K562 (cell line): ENCODE data around the gene SRP9. TPM values are rescaled to one million over a fixed set of nuclear protein-coding genes. Genes with fewer than 3 reads are reported as not detected.
A peak's percentile ranks its signal among the peaks of the same experiment; 100 is the strongest.

Experiments used
- CBX1 ChIP-seq: sonication (generic); IDR thresholded peaks from 2 replicates; pipeline ENCODE4 v1.6.1; 2016; ENCODE audit warnings: antibody characterized with exemption, low read depth, mild to moderate bottlenecking
- CTCF ChIP-seq, 3 experiments: IDR thresholded peaks in 2 of 3; conservative IDR thresholded peaks in 1 of 3; 2 replicates each; pipeline ENCODE4 v1.5.1; 2011 to 2012; ENCODE audit warnings: low read length in 3 of 3, mild to moderate bottlenecking in 3 of 3, control low read depth in 2 of 3, improper control_type of control experiment in 1 of 3, inconsistent platforms in 1 of 3, low read depth in 1 of 3, mixed read lengths in 1 of 3, moderate library complexity in 1 of 3; ENCODE audit not compliant: insufficient read depth in 2 of 3
- EGR1 ChIP-seq: fragments of 450-650 bp; conservative IDR thresholded peaks from 2 replicates; pipeline ENCODE4 v1.6.1; 2017; ENCODE audit warnings: mild to moderate bottlenecking
- JUNB ChIP-seq: fragments of 450-650 bp; formaldehyde crosslinking; conservative IDR thresholded peaks from 2 replicates; pipeline ENCODE4 v1.4.0; 2020; ENCODE audit warnings: mild to moderate bottlenecking
- NR2C2 ChIP-seq, 2 experiments: fragments of 200-800 bp in 1 of 2; sonication (Bioruptor generic) in 1 of 2; sonication (generic) in 1 of 2; formaldehyde crosslinking in 1 of 2; IDR thresholded peaks; 2 replicates each; pipeline versions ENCODE4 v1.6.1 to v1.8.0; 2016 to 2022; ENCODE audit warnings: mild to moderate bottlenecking in 1 of 2, missing compliant biosample characterization in 1 of 2, missing genetic modification characterization in 1 of 2, missing genetic modification reagents in 1 of 2
- POLR2AphosphoS5 ChIP-seq: IDR thresholded peaks from 2 replicates; pipeline ENCODE4 v1.6.1; 2011; ENCODE audit warnings: mild to moderate bottlenecking, low read depth, low read length, moderate library complexity; ENCODE audit not compliant: control insufficient read depth, insufficient read depth
- SIN3B ChIP-seq: fragments of 450-650 bp; IDR thresholded peaks from 2 replicates; pipeline ENCODE4 v1.6.1; 2017; ENCODE audit warnings: low read depth, mild to moderate bottlenecking, moderate library complexity
- SMC3 ChIP-seq: conservative IDR thresholded peaks from 2 replicates; pipeline ENCODE4 v1.6.1; 2011; ENCODE audit warnings: low read depth, low read length, improper control_type of control experiment; ENCODE audit not compliant: insufficient read depth
- TEAD4 ChIP-seq, 2 experiments: sonication (generic) in 1 of 2; formaldehyde crosslinking in 1 of 2; IDR thresholded peaks; 2 replicates each; pipeline versions ENCODE4 v1.6.1 to v1.8.0; 2012 to 2022; ENCODE audit warnings: borderline replicate concordance in 1 of 2, inconsistent platforms in 1 of 2, low read length in 1 of 2, mild to moderate bottlenecking in 1 of 2, missing genetic modification reagents in 1 of 2
- YY1 ChIP-seq, 3 experiments: IDR thresholded peaks; 2 replicates each; pipeline ENCODE4 v1.6.1; 2011; ENCODE audit warnings: low read length in 2 of 3, mild to moderate bottlenecking in 2 of 3, moderate library complexity in 2 of 3, borderline replicate concordance in 1 of 3, control low read depth in 1 of 3, low read depth in 1 of 3; ENCODE audit not compliant: insufficient read depth in 3 of 3, insufficient replicate concordance in 2 of 3, control insufficient read depth in 1 of 3, insufficient read length in 1 of 3; ENCODE audit errors: extremely low read depth in 1 of 3
- ZBTB40 ChIP-seq, 2 experiments: fragments of 450-650 bp in 1 of 2; sonication (generic) in 1 of 2; formaldehyde crosslinking in 1 of 2; IDR thresholded peaks; 2 replicates each; pipeline versions ENCODE4 v1.7.1 to v1.9.0; 2016 to 2022; ENCODE audit warnings: inconsistent platforms in 1 of 2, mild to moderate bottlenecking in 1 of 2, missing genetic modification reagents in 1 of 2
- ZNF217 ChIP-seq: sonication (generic); formaldehyde crosslinking; IDR thresholded peaks from 2 replicates; pipeline ENCODE4 v1.8.0; 2022; ENCODE audit warnings: mild to moderate bottlenecking, missing genetic modification reagents
- polyA plus RNA-seq, 8 experiments: library from polyadenylated mRNA; depleted of rRNA in 4 of 8; stranded (reverse) in 5 of 8; unstranded in 3 of 8; fragments of >200 nt; fragmentation: Nextera tagmentation in 2 of 8; fragmentation: Illumina TruSeq in 1 of 8; extraction: Ambion mirVana in 2 of 8; extraction: Trizol in 1 of 8; gene quantifications; 2 replicates each; pipeline versions ENCODE4 v1.2.1 to v1.2.3, GENCODE V29; 2011 to 2014; ENCODE audit warnings: inconsistent platforms in 1 of 8, missing spikeins in 1 of 8
- total RNA-seq, 7 experiments: library from RNA; depleted of rRNA in 6 of 7; stranded (reverse); fragments of >200 nt in 6 of 7; fragmentation: Illumina TruSeq in 2 of 7; extraction: Trizol in 2 of 7; gene quantifications; 2 replicates each; pipeline versions ENCODE4 v1.2.1 to v1.2.3, GENCODE V29; 2011 to 2021; ENCODE audit warnings: low replicate concordance in 1 of 7

The SRP9 gene
- total and polyA plus RNA-seq, 9 of the 15 experiments (the other 6 are each of a cell fraction or from before 2014, with no cell fraction given): 273 to 1,892 (median 668) TPM

DNA sequence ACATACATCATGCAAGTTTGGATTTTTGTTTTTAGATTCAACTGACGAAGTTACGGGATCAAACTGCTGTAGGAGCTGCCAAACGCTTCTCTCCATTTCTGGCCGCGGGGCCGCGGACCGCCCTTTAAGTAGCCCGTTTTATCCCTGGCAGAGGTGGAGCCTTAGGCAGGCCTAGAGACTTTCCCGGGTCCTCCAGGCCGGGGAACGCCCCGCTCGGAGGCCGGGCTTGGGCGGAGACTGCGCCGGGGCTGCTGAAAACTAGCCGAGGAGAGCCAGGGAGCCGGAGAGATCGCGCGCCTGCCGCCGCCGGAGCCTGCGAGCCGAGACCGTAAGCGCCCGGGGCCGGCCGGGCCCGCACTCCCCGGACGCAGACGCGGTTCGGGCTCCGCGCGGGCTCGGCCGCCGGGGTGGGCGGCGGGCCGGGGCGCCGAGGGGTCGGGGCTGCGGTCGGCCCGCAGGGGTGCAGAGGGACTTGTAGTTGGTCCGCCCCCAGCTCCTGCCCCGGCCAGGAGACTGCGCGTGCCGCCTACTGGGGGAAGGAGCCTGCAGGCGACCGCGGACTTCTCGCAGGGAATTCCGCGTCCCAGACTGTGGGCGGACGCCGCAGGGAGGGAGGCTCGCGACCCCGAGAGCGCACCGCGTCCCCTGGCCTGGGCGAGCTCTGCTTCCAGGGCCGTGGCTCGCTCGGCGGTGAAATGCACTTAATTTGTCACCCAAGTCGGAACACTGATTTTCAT lies 32.4 kb downstream of the SRP9 start, which contains the start of gene EPHX1 (continued):
- TF ChIP-seq ZBTB40 (IDR thresholded peaks at IDR 0.05) (peak; percentile 33; the same call in 1 of the 2 replicates), ZBTB40 (CRISPR knock-in tag; IDR thresholded peaks at IDR 0.05) (no peak), JUNB (no peak), SIN3B (peak; percentile 53; the same call in 1 of the 2 replicates), CBX1 (peak; percentile 18; the same call in 1 of the 2 replicates), POLR2AphosphoS5 (peak; percentile 40; the same call in 1 of the 2 replicates), ZNF217 (CRISPR knock-in tag) (no peak), EGR1 (peak; percentile 47; the same call in 1 of the 2 replicates), NR2C2 (CRISPR knock-in tag; IDR thresholded peaks at IDR 0.05) (0 out of 2 replicates have a peak, but pooled peaks have one; percentile 33), NR2C2 (tag; IDR thresholded peaks at IDR 0.05) (no peak; the same call in 1 of the 2 replicates), CTCF (IDR thresholded peaks at IDR 0.05 in 2 of 3, conservative IDR thresholded peaks at IDR 0.05 in 1 of 3; ENCODE audit: insufficient read depth in 2 of 3, low read depth in 1 of 3, low read length in 3 of 3) (peak; percentile 20 to 60 (median 54); a peak in 4 of 6 replicates), SMC3 (no peak), YY1 (IDR thresholded peaks at IDR 0.05; ENCODE audit: borderline replicate concordance in 1 of 3, control insufficient read depth in 1 of 3, extremely low read depth in 1 of 3, insufficient read depth in 3 of 3, insufficient read length in 1 of 3, insufficient replicate concordance in 2 of 3, low read depth in 1 of 3, low read length in 2 of 3) (peak in 2 of 3 experiments; percentile 35 to 40), TEAD4 (IDR thresholded peaks at IDR 0.05; ENCODE audit: low read length) (peak; percentile 8; the same call in 1 of the 2 replicates), TEAD4 (CRISPR knock-in tag; IDR thresholded peaks at IDR 0.05; ENCODE audit: borderline replicate concordance) (no peak)
